GM12873 (cell line): ENCODE data around the gene RAP1GAP.

Experiments used
- CTCF ChIP-seq: IDR thresholded peaks from 2 replicates; pipeline ENCODE4 v1.5.1; 2012; ENCODE audit warnings: low read depth, mild to moderate bottlenecking, moderate library complexity, low read length, control low read depth; ENCODE audit not compliant: insufficient read depth; ENCODE audit errors: missing control alignments

RAP1GAP gene

DNA sequence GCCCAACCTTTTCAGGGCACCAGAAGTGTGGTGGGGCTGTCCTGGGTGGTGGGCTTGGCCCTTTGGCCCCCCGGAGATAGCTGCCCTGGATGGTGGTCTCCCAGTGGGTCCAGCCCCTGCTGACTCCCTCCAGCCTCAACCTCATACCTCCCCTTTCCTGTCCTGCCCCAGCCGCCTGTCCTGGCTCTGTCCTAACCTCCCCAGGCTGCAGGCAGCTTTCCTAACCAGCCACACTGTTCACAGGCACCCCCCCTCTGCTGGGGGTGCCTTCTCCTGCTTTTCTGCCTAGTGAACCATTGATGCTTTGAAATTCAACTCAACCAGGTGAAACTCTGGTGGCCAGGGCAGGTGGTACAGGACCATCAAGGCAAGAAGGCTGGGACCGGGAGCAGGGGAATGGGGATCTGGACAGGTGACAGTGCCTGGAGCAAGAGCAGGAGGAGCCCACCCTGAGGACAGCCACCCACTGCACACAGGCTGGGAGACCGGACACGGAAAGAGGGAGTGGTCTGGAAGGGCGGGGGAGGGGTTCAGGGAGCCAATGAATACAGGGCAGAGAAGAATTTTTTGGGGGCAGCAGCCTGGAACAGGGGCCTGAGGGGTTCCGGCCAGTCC, 35.9 kb downstream of the RAP1GAP start:
- TF ChIP-seq CTCF = no peak

GRCh38 chr1:21631944-21632887, 36.9 kb downstream of the RAP1GAP start:
- no peak for TF ChIP-seq CTCF

DNA sequence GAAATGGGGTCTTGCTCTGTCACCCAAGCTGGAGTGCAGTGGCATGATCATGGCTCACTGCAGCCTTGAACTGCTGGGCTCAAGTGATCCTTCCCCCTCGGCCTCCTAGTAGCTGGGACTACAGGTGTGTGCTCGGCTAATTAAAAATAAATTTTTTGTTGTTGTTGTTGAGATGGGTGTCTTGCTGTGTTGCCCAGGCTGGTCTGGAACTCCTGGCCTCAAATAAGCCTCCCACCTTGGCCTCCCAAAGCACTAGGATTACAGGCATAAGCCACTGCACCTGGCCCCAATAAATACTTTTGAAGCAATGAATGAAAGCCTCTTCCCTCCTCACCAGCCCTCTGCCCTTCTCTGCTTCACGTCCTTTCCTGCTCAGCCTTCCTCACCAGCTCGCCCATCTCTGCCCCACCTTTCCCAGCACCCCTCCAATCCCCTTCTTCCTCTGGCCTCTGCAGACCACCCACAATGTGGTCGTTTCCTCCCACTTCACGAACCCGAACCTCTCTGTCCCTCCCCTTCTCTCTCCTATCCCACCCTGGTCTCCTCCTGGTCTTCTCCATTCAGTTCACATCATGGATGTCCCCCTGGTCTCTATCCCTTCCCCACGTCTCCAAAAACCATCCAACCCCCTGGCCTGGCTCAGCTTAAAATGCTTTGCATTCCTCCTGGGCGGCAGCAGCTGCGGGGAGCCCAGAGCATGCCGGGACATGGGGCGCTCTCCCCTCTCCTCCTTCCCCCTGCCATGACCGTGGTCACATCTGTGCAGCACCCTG, 38.4 kb downstream of the RAP1GAP start:
- TF ChIP-seq CTCF = no peak

DNA sequence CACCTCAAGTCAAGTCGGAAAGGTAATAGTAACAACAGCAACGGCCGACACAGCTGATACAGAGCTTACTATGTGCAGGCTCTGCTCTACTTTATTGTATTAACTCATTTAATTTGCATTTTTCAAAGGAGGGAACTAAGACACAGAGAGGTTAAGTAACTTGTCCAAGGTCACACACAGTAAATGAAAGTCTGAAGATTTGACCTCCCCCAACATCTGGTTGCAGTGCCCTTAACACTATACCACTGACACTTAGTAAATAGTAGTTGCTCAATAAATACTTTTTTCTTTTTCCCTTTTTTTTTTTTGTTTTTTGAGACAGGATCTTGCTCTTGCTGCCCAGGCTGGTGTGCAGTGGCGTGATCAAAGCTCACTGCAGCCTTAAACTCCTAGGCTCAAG, 39.2 kb downstream of the RAP1GAP start:
- no peak for TF ChIP-seq CTCF

- TF ChIP-seq CTCF = no peak
Observed at GRCh38 chr1:21628798-21629393, 40.3 kb downstream of the RAP1GAP start.

DNA sequence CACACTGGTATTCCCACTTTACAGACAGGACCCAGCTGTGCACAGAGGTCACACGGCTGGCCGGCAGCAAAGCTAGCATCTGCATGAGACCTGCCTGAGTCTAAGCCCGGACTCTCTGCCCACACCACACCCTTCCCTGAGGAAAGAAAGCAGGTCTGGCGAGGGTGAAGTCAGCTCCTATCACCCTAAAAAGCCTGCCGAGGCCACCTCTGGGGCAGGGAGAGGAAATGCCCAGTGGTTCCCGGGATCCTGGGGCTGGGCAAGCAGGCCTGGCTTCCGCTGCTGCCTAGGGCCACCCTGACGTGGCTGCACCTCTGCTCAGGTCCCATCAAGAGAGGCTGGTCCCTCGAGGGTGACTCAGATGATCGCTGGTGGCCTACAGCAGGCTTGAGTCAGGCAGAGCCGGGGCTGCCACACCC, 42.2 kb downstream of the RAP1GAP start:
- TF ChIP-seq CTCF = no peak
